WTC11 (cell line): ENCODE measurements around the gene OR4F15. TPM values are rescaled to one million over a fixed set of nuclear protein-coding genes. Genes with fewer than 3 reads are reported as not detected.

ENCODE experiments used
- ATAC-seq: fragments of 200-7000 bp; cut with Tn5 transposase; 2 replicates; pipeline ENCODE4 v1.10.0; 2021; ENCODE audit warnings: mild to moderate bottlenecking, moderate library complexity
- CTCF ChIA-PET: fragments of 300-600 bp; sonication (Branson Sonifier 250); formaldehyde crosslinking; loops from one replicate; lab custom pipeline; 2021; ENCODE audit warnings: antibody characterized with exemption; lab: Charles Lee
- POLR2A ChIA-PET: fragments of 350-600 bp; sonication (Branson Sonifier 250); formaldehyde crosslinking; loops from one replicate; lab custom pipeline; 2021; ENCODE audit warnings: antibody characterized with exemption; lab: Charles Lee
- DNase-seq: peaks from one replicate; pipeline ENCODE4 v3.0.0; 2021; ENCODE audit warnings: low spot score
- H3K27ac Mint-ChIP-seq: 2 replicates; pipeline ENCODE4 v1.8.0; 2021; ENCODE audit warnings: mixed read lengths
- H3K27me3 Mint-ChIP-seq: 2 replicates; pipeline ENCODE4 v1.8.0; 2021; ENCODE audit warnings: low read depth, mild to moderate bottlenecking, moderate library complexity, mixed read lengths
- H3K36me3 Mint-ChIP-seq: 2 replicates; pipeline ENCODE4 v1.8.0; 2021; ENCODE audit warnings: mixed read lengths
- H3K4me1 Mint-ChIP-seq: 2 replicates; pipeline ENCODE4 v1.8.0; 2022; ENCODE audit warnings: mixed read lengths
- H3K4me3 Mint-ChIP-seq: 2 replicates; pipeline ENCODE4 v1.8.0; 2021; ENCODE audit warnings: mild to moderate bottlenecking, moderate library complexity, mixed read lengths
- H3K9me3 Mint-ChIP-seq: 2 replicates; pipeline ENCODE4 v1.8.0; 2021; ENCODE audit warnings: mixed read lengths
- ATF3 ChIP-seq: sonication (generic); formaldehyde crosslinking; conservative IDR thresholded peaks from 2 replicates; pipeline ENCODE4 v1.8.1; 2022; ENCODE audit warnings: mild to moderate bottlenecking, missing genetic modification reagents
- ETV6 ChIP-seq: sonication (generic); formaldehyde crosslinking; IDR thresholded peaks from 2 replicates; pipeline ENCODE4 v1.8.1; 2022; ENCODE audit warnings: mild to moderate bottlenecking, missing genetic modification reagents
- FOXK1 ChIP-seq: sonication (generic); formaldehyde crosslinking; IDR thresholded peaks from 2 replicates; pipeline ENCODE4 v1.8.0; 2022; ENCODE audit warnings: mild to moderate bottlenecking, moderate library complexity, missing genetic modification reagents
- FOXP1 ChIP-seq: sonication (generic); formaldehyde crosslinking; IDR thresholded peaks from 2 replicates; pipeline ENCODE4 v1.8.0; 2022; ENCODE audit warnings: missing genetic modification reagents, mild to moderate bottlenecking, moderate library complexity, borderline replicate concordance
- FOXP4 ChIP-seq: sonication (generic); formaldehyde crosslinking; IDR thresholded peaks from 2 replicates; pipeline ENCODE4 v1.8.0; 2022; ENCODE audit warnings: mild to moderate bottlenecking, missing genetic modification reagents
- IRF1 ChIP-seq: sonication (generic); formaldehyde crosslinking; IDR thresholded peaks from 2 replicates; pipeline ENCODE4 v1.8.0; 2023; ENCODE audit warnings: missing genetic modification reagents
- IRF2 ChIP-seq: sonication (generic); formaldehyde crosslinking; IDR thresholded peaks from 2 replicates; pipeline ENCODE4 v1.8.0; 2022; ENCODE audit warnings: low read depth, missing genetic modification reagents, borderline replicate concordance
- MXD4 ChIP-seq: fragments of 250-450 bp; sonication (Bioruptor Pico); IDR thresholded peaks from 2 replicates; pipeline ENCODE4 v1.8.0; 2021; ENCODE audit warnings: mild to moderate bottlenecking, moderate library complexity, borderline replicate concordance
- NFATC4 ChIP-seq: fragments of 250-450 bp; sonication (Bioruptor Pico); IDR thresholded peaks from 2 replicates; pipeline ENCODE4 v1.9.0; 2021; ENCODE audit warnings: mild to moderate bottlenecking
- NFYB ChIP-seq: sonication (generic); formaldehyde crosslinking; conservative IDR thresholded peaks from 2 replicates; pipeline ENCODE4 v1.8.0; 2022; ENCODE audit warnings: low read depth, missing genetic modification reagents
- NR1H2 ChIP-seq: sonication (generic); formaldehyde crosslinking; IDR thresholded peaks from 2 replicates; pipeline ENCODE4 v1.9.0; 2021; ENCODE audit warnings: mild to moderate bottlenecking, moderate library complexity, missing genetic modification reagents
- PRRX2 ChIP-seq: fragments of 250-450 bp; sonication (Bioruptor Pico); IDR thresholded peaks from 2 replicates; pipeline ENCODE4 v1.8.0; 2021; ENCODE audit warnings: mild to moderate bottlenecking
- SMAD3 ChIP-seq: sonication (generic); formaldehyde crosslinking; IDR thresholded peaks from 2 replicates; pipeline ENCODE4 v1.8.0; 2022; ENCODE audit warnings: missing genetic modification reagents, mild to moderate bottlenecking, borderline replicate concordance
- ZBTB21 ChIP-seq: sonication (generic); formaldehyde crosslinking; IDR thresholded peaks from 2 replicates; pipeline ENCODE4 v1.8.1; 2023; ENCODE audit warnings: mild to moderate bottlenecking, missing genetic modification reagents, borderline replicate concordance
- ZNF416 ChIP-seq: fragments of 250-450 bp; sonication (Bioruptor Pico); IDR thresholded peaks from 2 replicates; pipeline ENCODE4 v1.9.0; 2021; ENCODE audit warnings: mild to moderate bottlenecking, inconsistent platforms
- total RNA-seq: library from RNA; stranded (reverse); gene quantifications from 3 replicates; pipeline ENCODE4 v1.2.3, GENCODE V29; 2021
- TF ChIP-seq, protein P1 (sequence below): sonication (generic); formaldehyde crosslinking; IDR thresholded peaks from 2 replicates; pipeline ENCODE4 v1.8.1; 2023; ENCODE audit warnings: mild to moderate bottlenecking, missing genetic modification reagents
- TF ChIP-seq, protein P2 (sequence below): fragments of 250-450 bp; sonication (Bioruptor Pico); IDR thresholded peaks from 2 replicates; pipeline ENCODE4 v2.1.2; 2022; ENCODE audit warnings: mild to moderate bottlenecking, moderate library complexity
- TF ChIP-seq, protein P3 (sequence below): sonication (generic); formaldehyde crosslinking; IDR thresholded peaks from 2 replicates; pipeline ENCODE4 v1.8.1; 2023; ENCODE audit warnings: mild to moderate bottlenecking, missing genetic modification reagents, moderate library complexity
- TF ChIP-seq, protein P4 (sequence below): fragments of 250-450 bp; sonication (Bioruptor Pico); conservative IDR thresholded peaks from 2 replicates; pipeline ENCODE4 v1.9.0; 2021; ENCODE audit warnings: mild to moderate bottlenecking

The OR4F15 gene
- total RNA-seq, 1 experiment from 2014 or later, result not detected

- H3K27me3 Mint-ChIP-seq, result no peaks in the 10 kb centered on the region; the same call in 1 of the 2 replicates
- H3K9me3 Mint-ChIP-seq, result no peaks in the 10 kb centered on the region
- no peak for TF ChIP-seq ETV6 (CRISPR knock-in tag)
- TF ChIP-seq, protein P1, sequence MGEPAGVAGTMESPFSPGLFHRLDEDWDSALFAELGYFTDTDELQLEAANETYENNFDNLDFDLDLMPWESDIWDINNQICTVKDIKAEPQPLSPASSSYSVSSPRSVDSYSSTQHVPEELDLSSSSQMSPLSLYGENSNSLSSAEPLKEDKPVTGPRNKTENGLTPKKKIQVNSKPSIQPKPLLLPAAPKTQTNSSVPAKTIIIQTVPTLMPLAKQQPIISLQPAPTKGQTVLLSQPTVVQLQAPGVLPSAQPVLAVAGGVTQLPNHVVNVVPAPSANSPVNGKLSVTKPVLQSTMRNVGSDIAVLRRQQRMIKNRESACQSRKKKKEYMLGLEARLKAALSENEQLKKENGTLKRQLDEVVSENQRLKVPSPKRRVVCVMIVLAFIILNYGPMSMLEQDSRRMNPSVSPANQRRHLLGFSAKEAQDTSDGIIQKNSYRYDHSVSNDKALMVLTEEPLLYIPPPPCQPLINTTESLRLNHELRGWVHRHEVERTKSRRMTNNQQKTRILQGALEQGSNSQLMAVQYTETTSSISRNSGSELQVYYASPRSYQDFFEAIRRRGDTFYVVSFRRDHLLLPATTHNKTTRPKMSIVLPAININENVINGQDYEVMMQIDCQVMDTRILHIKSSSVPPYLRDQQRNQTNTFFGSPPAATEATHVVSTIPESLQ, result no peak
- no peak for TF ChIP-seq IRF2 (CRISPR knock-in tag)
- TF ChIP-seq, protein P2, sequence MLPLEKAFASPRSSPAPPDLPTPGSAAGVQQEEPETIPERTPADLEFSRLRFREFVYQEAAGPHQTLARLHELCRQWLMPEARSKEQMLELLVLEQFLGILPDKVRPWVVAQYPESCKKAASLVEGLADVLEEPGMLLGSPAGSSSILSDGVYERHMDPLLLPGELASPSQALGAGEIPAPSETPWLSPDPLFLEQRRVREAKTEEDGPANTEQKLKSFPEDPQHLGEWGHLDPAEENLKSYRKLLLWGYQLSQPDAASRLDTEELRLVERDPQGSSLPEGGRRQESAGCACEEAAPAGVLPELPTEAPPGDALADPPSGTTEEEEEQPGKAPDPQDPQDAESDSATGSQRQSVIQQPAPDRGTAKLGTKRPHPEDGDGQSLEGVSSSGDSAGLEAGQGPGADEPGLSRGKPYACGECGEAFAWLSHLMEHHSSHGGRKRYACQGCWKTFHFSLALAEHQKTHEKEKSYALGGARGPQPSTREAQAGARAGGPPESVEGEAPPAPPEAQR (CRISPR knock-in tag), result no peak
- no peak for TF ChIP-seq NFATC4 (CRISPR knock-in tag)
- no peak for TF ChIP-seq IRF1 (CRISPR knock-in tag)
- no peak for TF ChIP-seq ZBTB21 (CRISPR knock-in tag)
- TF ChIP-seq FOXK1, result no peak
- TF ChIP-seq ATF3 (CRISPR knock-in tag), result no peak
- no peak for TF ChIP-seq FOXP4 (CRISPR knock-in tag)
- TF ChIP-seq, protein P3, sequence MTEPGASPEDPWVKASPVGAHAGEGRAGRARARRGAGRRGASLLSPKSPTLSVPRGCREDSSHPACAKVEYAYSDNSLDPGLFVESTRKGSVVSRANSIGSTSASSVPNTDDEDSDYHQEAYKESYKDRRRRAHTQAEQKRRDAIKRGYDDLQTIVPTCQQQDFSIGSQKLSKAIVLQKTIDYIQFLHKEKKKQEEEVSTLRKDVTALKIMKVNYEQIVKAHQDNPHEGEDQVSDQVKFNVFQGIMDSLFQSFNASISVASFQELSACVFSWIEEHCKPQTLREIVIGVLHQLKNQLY, result no peak
- no peak for TF ChIP-seq MXD4 (CRISPR knock-in tag)
- TF ChIP-seq, protein P4, sequence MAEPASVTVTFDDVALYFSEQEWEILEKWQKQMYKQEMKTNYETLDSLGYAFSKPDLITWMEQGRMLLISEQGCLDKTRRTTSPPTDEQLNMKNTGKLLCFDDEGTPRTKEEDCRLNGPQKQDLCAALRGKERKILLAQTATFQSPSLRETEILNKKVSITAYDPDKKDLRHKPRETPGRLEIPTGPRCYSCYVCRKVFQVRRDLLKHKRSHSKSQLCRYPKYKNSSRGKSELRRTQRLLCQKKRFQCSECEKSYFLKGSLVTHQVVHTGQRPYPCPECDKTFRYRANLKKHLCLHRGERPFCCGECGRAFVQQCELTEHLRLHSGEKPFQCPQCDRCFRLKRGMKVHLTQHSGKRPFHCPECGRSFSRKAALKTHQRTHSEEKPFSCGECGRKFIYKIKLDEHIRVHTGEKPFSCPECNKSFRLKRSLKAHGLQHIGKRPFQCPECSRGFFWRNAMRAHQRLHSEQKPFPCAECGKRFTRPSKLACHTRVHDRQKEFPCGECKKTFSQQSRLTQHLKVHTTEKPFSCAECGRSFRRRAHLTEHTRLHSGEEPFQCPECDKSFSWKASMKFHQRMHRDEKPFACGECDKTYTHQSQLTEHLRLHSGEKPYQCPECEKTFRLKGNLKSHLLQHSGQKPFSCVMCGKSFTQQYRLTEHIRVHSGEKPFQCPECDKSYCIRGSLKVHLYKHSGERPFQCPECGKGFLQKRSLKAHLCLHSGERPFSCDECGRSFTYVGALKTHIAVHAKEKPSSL (CRISPR knock-in tag), result no peak
- TF ChIP-seq SMAD3 (CRISPR knock-in tag), result no peak
- TF ChIP-seq NFYB (CRISPR knock-in tag), result no peak
- ChIA-PET POLR2A (no interaction called here), CTCF (no interaction called here)
- H3K4me1 Mint-ChIP-seq, result no peaks in the 10 kb centered on the region
- H3K4me3 Mint-ChIP-seq, result no peak within 1 kb of the TSS
- no peak for ATAC-seq
- H3K36me3 Mint-ChIP-seq, result no peaks in the 10 kb centered on the region
- no peak for DNase-seq
- H3K27ac Mint-ChIP-seq, result no peak within 1 kb of the TSS
Measured at GRCh38 chr15:101803209-101803608, 8.8 kb upstream of the OR4F15 start, which contains the start of gene OR4F6. Gene OR4F6, plus strand, starts transcription at chr15:101803509. Its CDS starts 2,211 bp downstream, at chr15:101805720.

DNA sequence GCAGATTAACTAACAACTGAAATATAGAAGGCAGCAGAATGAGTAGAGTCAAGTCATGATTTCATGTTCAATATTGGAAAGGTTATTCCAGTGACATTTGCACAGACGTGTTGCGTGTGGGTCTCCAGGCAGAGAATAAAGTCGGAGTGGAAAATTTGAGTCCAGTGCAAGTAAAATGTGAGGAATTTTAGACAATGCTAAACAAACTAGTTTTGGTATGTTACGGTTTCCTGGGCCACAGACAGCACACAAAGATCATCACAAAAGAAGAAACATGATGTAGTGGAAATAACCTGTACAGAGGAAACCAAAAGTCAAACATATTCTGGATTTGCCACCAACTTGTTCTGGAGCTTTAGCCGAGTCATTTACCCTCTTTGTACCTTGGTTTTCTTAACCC, 8.3 kb upstream of the OR4F15 start:
- DNase-seq, result no peak
- CTCF ChIA-PET, result no interaction called here
- no peak overlapping the region for H3K4me3 Mint-ChIP-seq

More for the DNA sequence above, 8.3 kb upstream of the OR4F15 start:
- TF ChIP-seq NR1H2 (CRISPR knock-in tag), result no peak
- no peak for TF ChIP-seq ZNF416
- no peak for TF ChIP-seq IRF2 (CRISPR knock-in tag)
- TF ChIP-seq FOXP1, result no peak
- TF ChIP-seq PRRX2, result no peak
- TF ChIP-seq, all 79 proteins: peak for 0
- no peaks in the 10 kb centered on the region for H3K4me1 Mint-ChIP-seq
- H3K27ac Mint-ChIP-seq, result no peak overlapping the region
- no peaks in the 10 kb centered on the region for H3K9me3 Mint-ChIP-seq
- ATAC-seq, result no peak
- POLR2A ChIA-PET, result no interaction called here
- H3K27me3 Mint-ChIP-seq, result no peaks in the 10 kb centered on the region; the same call in 1 of the 2 replicates
- H3K36me3 Mint-ChIP-seq, result no peaks in the 10 kb centered on the region
